ENCODE data around the gene NPLOC4.

GRCh38 chr17:81528384-81528650, 108.6 kb downstream of the NPLOC4 start:
- TF ChIP-seq CTCF (IDR thresholded peaks at IDR 0.05), result no peak
- TF ChIP-seq POLR2AphosphoS5 (IDR thresholded peaks at IDR 0.05), result no peak
- no peak for TF ChIP-seq POLR2A (IDR thresholded peaks at IDR 0.05)

Measured in stomach (tissue), 4 donors.